OCI-LY7 (cell line): ENCODE results near the gene APOL6. TPM values are rescaled to one million over a fixed set of nuclear protein-coding genes. Genes with fewer than 3 reads are reported as not detected.

Source experiments
- BruUV-seq: library from RNA; stranded (reverse); fragments of 400-500 nt; replicated peaks from 2 replicates; lab custom pipeline; 2021; lab: Mats Ljungman, UMichigan
- CTCF ChIA-PET: fragments of 300-600 bp; sonication (Branson Sonifier 250); formaldehyde crosslinking; loops from one replicate; lab custom pipeline; 2022; ENCODE audit warnings: antibody characterized with exemption; ENCODE audit not compliant: unreplicated experiment; lab: Charles Lee
- POLR2A ChIA-PET: fragments of 300-600 bp; sonication (Branson Sonifier 250); formaldehyde crosslinking; loops from one replicate; lab custom pipeline; 2022; ENCODE audit warnings: antibody characterized with exemption; lab: Charles Lee
- DNase-seq: peaks from one replicate; pipeline ENCODE4 v3.0.0-alpha.2; 2015; ENCODE audit warnings: low spot score
- H2AFZ ChIP-seq: fragments of 200-600 bp; sonication (generic), shearing (Covaris generic); 2 replicates; pipeline ENCODE4 v1.6.1; 2014; ENCODE audit warnings: mild to moderate bottlenecking, antibody characterized with exemption, low read length, moderate library complexity
- H3K27ac ChIP-seq: fragments of 200-600 bp; sonication (generic); 2 replicates; pipeline ENCODE4 v1.5.1; 2014; ENCODE audit warnings: mixed run types, low read depth, mild to moderate bottlenecking, moderate library complexity, low read length, inconsistent platforms; ENCODE audit not compliant: poor library complexity, severe bottlenecking
- H3K36me3 ChIP-seq: fragments of 200-600 bp; sonication (generic); 2 replicates; pipeline ENCODE4 v1.6.1; 2014; ENCODE audit warnings: mild to moderate bottlenecking, antibody characterized with exemption, low read length, moderate library complexity, mixed read lengths; ENCODE audit not compliant: insufficient read depth
- H3K4me1 ChIP-seq: fragments of 200-600 bp; sonication (generic); 2 replicates; pipeline ENCODE4 v1.5.1; 2014; ENCODE audit warnings: mild to moderate bottlenecking, low read length; ENCODE audit not compliant: insufficient read depth, poor library complexity, severe bottlenecking
- H3K4me2 ChIP-seq: fragments of 200-600 bp; sonication (generic); 2 replicates; pipeline ENCODE4 v1.6.1; 2014; ENCODE audit warnings: mild to moderate bottlenecking, low read length
- H3K4me3 ChIP-seq: fragments of 200-600 bp; sonication (generic); 2 replicates; pipeline ENCODE4 v1.5.1; 2014; ENCODE audit warnings: mild to moderate bottlenecking, low read depth, low read length; ENCODE audit not compliant: poor library complexity, severe bottlenecking
- H3K79me2 ChIP-seq: fragments of 200-600 bp; sonication (generic); 2 replicates; pipeline ENCODE4 v1.6.1; 2016; ENCODE audit warnings: low read depth, mild to moderate bottlenecking, low read length, moderate library complexity, mixed read lengths; ENCODE audit not compliant: insufficient read depth
- H3K9me2 ChIP-seq: fragments of 200-600 bp; sonication (generic); 2 replicates; pipeline ENCODE4 v1.6.1; 2016; ENCODE audit warnings: mild to moderate bottlenecking, low read length, mixed read lengths; ENCODE audit not compliant: insufficient read depth
- H3K9me3 ChIP-seq: fragments of 200-600 bp; sonication (generic); 2 replicates; pipeline ENCODE4 v1.6.1; 2014; ENCODE audit warnings: mild to moderate bottlenecking, mixed run types, low read length, mixed read lengths
- H4K20me1 ChIP-seq: fragments of 200-600 bp; sonication (generic); 2 replicates; pipeline ENCODE4 v1.6.1; 2014; ENCODE audit warnings: mild to moderate bottlenecking, antibody characterized with exemption, low read length, moderate library complexity, mixed read lengths; ENCODE audit not compliant: insufficient read depth
- EZH2phosphoT487 ChIP-seq: fragments of 200-600 bp; sonication (generic); IDR thresholded peaks from 2 replicates; pipeline ENCODE4 v1.6.1; 2018; ENCODE audit warnings: low read depth, borderline replicate concordance, mild to moderate bottlenecking, mixed run types, antibody characterized with exemption, low read length, moderate library complexity, mixed read lengths
- intact Hi-C: fragments of 100-400 bp; cut with micrococcal nuclease; formaldehyde crosslinking; loops from one replicate; pipeline ENCODE4 v1.10.0; 2022; ENCODE audit not compliant: unreplicated experiment
- total RNA-seq, 2 experiments: library from RNA; depleted of rRNA in 1 of 2; stranded (reverse); fragments of >200 nt in 1 of 2; shearing (Covaris generic) in 1 of 2; gene quantifications; 2 replicates each; pipeline ENCODE4 v1.2.3, GENCODE V29; 2014 to 2022
- TF ChIP-seq, protein P1 (sequence below): fragments of 200-600 bp; sonication (generic); conservative IDR thresholded peaks from 2 replicates; pipeline ENCODE4 v1.5.1; 2014; ENCODE audit warnings: mild to moderate bottlenecking, antibody characterized with exemption, low read length, moderate library complexity, mixed read lengths

Gene APOL6
- total RNA-seq, 2 experiments from 2014 or later = 22.0 to 27.8 TPM

DNA sequence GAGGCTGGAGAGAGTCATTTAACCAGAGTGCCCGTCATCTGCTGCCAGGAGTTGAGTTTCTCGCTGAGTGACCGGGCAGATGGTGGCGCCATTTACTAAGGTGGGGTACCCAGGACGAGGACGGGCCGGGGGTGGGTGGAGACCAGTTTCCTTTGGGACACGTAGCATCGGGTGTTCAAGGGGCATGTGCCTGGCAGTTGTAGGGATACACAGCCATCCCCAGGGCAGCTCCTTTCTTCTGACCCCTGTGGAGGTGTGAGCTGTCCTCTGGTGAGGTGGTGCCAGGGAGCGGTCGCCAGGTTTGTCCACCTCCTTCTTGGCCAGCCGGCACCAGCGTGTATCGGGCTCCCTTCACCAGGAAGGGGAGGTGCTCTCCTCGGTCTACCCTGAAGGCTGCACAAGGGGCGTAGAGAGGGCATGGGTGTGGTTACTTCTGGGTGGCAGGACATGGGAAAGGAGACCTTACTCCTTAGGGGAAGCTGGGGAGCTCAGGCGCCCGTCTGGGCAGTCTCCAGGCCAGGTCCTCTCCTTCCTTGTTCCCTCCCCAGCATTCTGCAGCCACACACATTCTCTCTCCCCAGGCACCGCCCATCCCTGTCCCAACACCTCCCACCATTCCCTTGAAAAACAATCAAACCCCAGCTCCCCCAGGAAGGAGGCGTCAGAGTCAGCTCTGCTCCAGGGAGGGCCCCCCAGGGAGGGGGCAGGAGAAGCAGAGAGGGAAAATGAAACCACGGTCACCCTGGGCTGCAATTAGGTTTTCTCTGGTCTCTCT is 20.8 kb upstream of the APOL6 start:
- peak overlapping the region; percentile 64 for H3K4me3 ChIP-seq
- no peak for TF ChIP-seq EZH2phosphoT487
- TF ChIP-seq, protein P1, sequence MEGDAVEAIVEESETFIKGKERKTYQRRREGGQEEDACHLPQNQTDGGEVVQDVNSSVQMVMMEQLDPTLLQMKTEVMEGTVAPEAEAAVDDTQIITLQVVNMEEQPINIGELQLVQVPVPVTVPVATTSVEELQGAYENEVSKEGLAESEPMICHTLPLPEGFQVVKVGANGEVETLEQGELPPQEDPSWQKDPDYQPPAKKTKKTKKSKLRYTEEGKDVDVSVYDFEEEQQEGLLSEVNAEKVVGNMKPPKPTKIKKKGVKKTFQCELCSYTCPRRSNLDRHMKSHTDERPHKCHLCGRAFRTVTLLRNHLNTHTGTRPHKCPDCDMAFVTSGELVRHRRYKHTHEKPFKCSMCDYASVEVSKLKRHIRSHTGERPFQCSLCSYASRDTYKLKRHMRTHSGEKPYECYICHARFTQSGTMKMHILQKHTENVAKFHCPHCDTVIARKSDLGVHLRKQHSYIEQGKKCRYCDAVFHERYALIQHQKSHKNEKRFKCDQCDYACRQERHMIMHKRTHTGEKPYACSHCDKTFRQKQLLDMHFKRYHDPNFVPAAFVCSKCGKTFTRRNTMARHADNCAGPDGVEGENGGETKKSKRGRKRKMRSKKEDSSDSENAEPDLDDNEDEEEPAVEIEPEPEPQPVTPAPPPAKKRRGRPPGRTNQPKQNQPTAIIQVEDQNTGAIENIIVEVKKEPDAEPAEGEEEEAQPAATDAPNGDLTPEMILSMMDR = peak; percentile 83
- peaks cover 25% of the 10 kb centered on the region for H3K4me1 ChIP-seq
- peak; percentile 83 for DNase-seq
- peak overlapping the region; percentile 71 for H3K4me2 ChIP-seq
- no peaks in the 10 kb centered on the region; the same call in 1 of the 2 replicates for H3K36me3 ChIP-seq
- BruUV-seq = no TSS peak
- no peaks in the 10 kb centered on the region for H3K79me2 ChIP-seq
- intact Hi-C loops = loop anchor here (1.0 to 5.0 kb wide), 5 partner anchors 125 to 497 kb away; no protein-coding TSS in a partner anchor
- peak overlapping the region; percentile 86 for H2AFZ ChIP-seq
- ChIA-PET CTCF (interaction anchor here (0.8 kb wide), 1 partner anchor 294 kb away, joined by 4 read pairs; no protein-coding TSS in a partner anchor), POLR2A (interaction anchor here (1.5 kb wide), 1 partner anchor 290 kb away, joined by 3 read pairs; no protein-coding TSS in a partner anchor)
- H3K9me3 ChIP-seq = no peaks in the 10 kb centered on the region
- H3K27ac ChIP-seq = peak overlapping the region; percentile 18
- H3K9me2 ChIP-seq = no peaks in the 10 kb centered on the region
- H4K20me1 ChIP-seq = no peaks in the 10 kb centered on the region

DNA sequence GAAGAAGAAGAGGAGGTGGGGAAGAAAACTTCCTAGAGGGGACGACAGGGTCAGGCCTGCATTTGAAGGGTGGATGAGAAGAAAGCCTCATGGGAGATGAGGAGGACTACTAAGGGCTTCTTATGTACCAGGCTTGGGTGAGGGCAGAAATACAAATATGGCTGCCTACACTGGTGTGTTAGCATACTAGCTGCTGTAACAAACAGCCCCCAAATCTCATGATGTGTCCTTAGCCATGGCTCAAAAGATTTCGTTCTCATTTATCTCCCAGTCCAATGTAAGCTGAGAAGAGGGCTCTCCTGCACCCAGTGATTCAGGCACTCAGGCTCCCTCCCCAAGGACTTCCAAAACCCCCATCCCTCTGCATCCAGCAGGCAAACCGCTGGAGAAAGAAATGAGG is 19.5 kb upstream of the APOL6 start:
- TF ChIP-seq, protein P1 = no peak
- H3K4me3 ChIP-seq = no peak overlapping the region
- no peaks in the 10 kb centered on the region for H3K9me3 ChIP-seq
- H4K20me1 ChIP-seq = no peaks in the 10 kb centered on the region
- no peaks in the 10 kb centered on the region for H3K79me2 ChIP-seq
- no TSS peak for BruUV-seq
- H3K4me2 ChIP-seq = no peak overlapping the region
- no peaks in the 10 kb centered on the region for H3K9me2 ChIP-seq
- peaks cover 27% of the 10 kb centered on the region for H3K4me1 ChIP-seq
- no peak overlapping the region for H2AFZ ChIP-seq
- H3K27ac ChIP-seq = no peak overlapping the region
- ChIA-PET CTCF (no interaction called here), POLR2A (interaction anchor here (0.7 kb wide), 1 partner anchor 279 kb away, joined by 6 read pairs; no protein-coding TSS in a partner anchor)
- DNase-seq = no peak
- no peaks in the 10 kb centered on the region; the same call in 1 of the 2 replicates for H3K36me3 ChIP-seq
- intact Hi-C loops = loop anchor here (5.0 kb wide), 1 partner anchor 124 kb away; no protein-coding TSS in a partner anchor
